ENCODE data around the gene EAF2. TPM values are rescaled to one million over a fixed set of nuclear protein-coding genes. Genes with fewer than 3 reads are reported as not detected.

Gene EAF2
- 1 to 10 TPM; 1.5 to 5.3 (median 5.0) TPM for total RNA-seq
- polyA plus RNA-seq: 1 to 10 TPM; 3.2 to 4.6 (median 3.4) TPM
- long read RNA-seq, donor 1, partial matches to known transcripts: 0 of 1 reads
- long read RNA-seq, donor 1, other reads (novel, unspliced or antisense): 1 of 1 reads
- long read RNA-seq, donor 2, partial matches to known transcripts: 0 of 3 reads
- long read RNA-seq, donor 2, other reads (novel, unspliced or antisense): 2 of 3 reads

GRCh38 chr3:121834671-121835464 is at the start of gene EAF2, which contains the start of gene IQCB1:
EAF2 (plus strand) TSS chr3:121835209; CDS start chr3:121835286, 77 bp downstream.
IQCB1 (minus strand) TSS chr3:121835060; CDS start chr3:121828960, 6,100 bp downstream.
- H3K27me3 ChIP-seq (ENCODE audit: insufficient read depth in 3 of 3, low read length in 2 of 3): no peaks in the 10 kb centered on the region
- TF ChIP-seq CTCF (IDR thresholded peaks at IDR 0.05): peak; percentile 2
- H3K4me1 ChIP-seq: peaks cover 18% of the 10 kb centered on the region
- DNase-seq (peak; percentile 94 to 98), ATAC-seq (peak; percentile 100)
- H3K9me3 ChIP-seq: no peaks in the 10 kb centered on the region
- intact Hi-C loops (cut with DNase I): loop anchor here in 1 of 2 donors (5.0 to 10.0 kb wide), 3 partner anchors 83 to 550 kb away; partner anchors contain the start of genes FAM162A, MIX23 and POLQ
- 0% methylated on average over 54 of the region's 54 CpGs for WGBS, 3 donors
- peak within 1 kb of the TSS; percentile 83 for H3K27ac ChIP-seq
- peak within 1 kb of the TSS; percentile 89 for H3K4me3 ChIP-seq
- H3K36me3 ChIP-seq (ENCODE audit: insufficient read depth in 1 of 2, low read depth in 1 of 2): peaks cover 3 to 19% of the 10 kb centered on the region in 2 donors

GRCh38 chr3:121786485-121786884 is 48.5 kb upstream of the EAF2 start:
- TF ChIP-seq CTCF (IDR thresholded peaks at IDR 0.05): no peak
- DNase-seq (no peak), ATAC-seq (no peak)
- H3K36me3 ChIP-seq (ENCODE audit: insufficient read depth in 1 of 2, low read depth in 1 of 2): peaks cover 11 to 88% of the 10 kb centered on the region in 2 donors
- intact Hi-C loops (cut with DNase I): loop anchor here in 1 of 2 donors (10.0 kb wide), 1 partner anchor 62 kb away; no protein-coding TSS in a partner anchor
- H3K27me3 ChIP-seq (ENCODE audit: insufficient read depth in 3 of 3, low read length in 2 of 3): no peaks in the 10 kb centered on the region
- H3K4me3 ChIP-seq: no peak overlapping the region
- H3K9me3 ChIP-seq: no peaks in the 10 kb centered on the region
- H3K4me1 ChIP-seq: no peaks in the 10 kb centered on the region
- no peak overlapping the region for H3K27ac ChIP-seq
- 61 to 71% (median 66%) methylated on average over 2 of the region's 2 CpGs for WGBS, 3 donors

- Histone ChIP-seq H3K27me3 (ENCODE audit: insufficient read depth in 3 of 3, low read length in 2 of 3) (no peaks in the 10 kb centered on the region), H3K4me3 (no peak overlapping the region), H3K27ac (no peak overlapping the region), H3K9me3 (no peaks in the 10 kb centered on the region), H3K36me3 (ENCODE audit: insufficient read depth in 1 of 2, low read depth in 1 of 2) (peaks cover 3 to 75% of the 10 kb centered on the region in 2 donors), H3K4me1 (no peaks in the 10 kb centered on the region)
- ATAC-seq (no peak), DNase-seq (no peak)
- 96 to 97% (median 96%) methylated on average over 3 of the region's 3 CpGs for WGBS, 3 donors
- TF ChIP-seq CTCF (IDR thresholded peaks at IDR 0.05): no peak
- intact Hi-C loops (cut with DNase I): no loop called here
These were observed 41.9 kb upstream of the EAF2 start for GRCh38 chr3:121793078-121793477.

GRCh38 chr3:121794264-121794983 is 40.6 kb upstream of the EAF2 start:
- no peak for ATAC-seq
- no peak for TF ChIP-seq CTCF (IDR thresholded peaks at IDR 0.05)
- WGBS, 3 donors: 89 to 98% (median 92%) methylated on average over 2 of the region's 2 CpGs
- Histone ChIP-seq H3K27me3 (ENCODE audit: insufficient read depth in 3 of 3, low read length in 2 of 3) (no peaks in the 10 kb centered on the region), H3K27ac (no peak overlapping the region), H3K9me3 (no peaks in the 10 kb centered on the region), H3K4me3 (no peak overlapping the region), H3K36me3 (ENCODE audit: insufficient read depth in 1 of 2, low read depth in 1 of 2) (peaks cover 0 to 63% of the 10 kb centered on the region in 2 donors), H3K4me1 (no peaks in the 10 kb centered on the region)
- intact Hi-C loops (cut with DNase I): no loop called here
- DNase-seq: no peak

All from psoas muscle (tissue), 8 donors.